Measurements from ENCODE around the gene TESK2.

TESK2 gene

DNA sequence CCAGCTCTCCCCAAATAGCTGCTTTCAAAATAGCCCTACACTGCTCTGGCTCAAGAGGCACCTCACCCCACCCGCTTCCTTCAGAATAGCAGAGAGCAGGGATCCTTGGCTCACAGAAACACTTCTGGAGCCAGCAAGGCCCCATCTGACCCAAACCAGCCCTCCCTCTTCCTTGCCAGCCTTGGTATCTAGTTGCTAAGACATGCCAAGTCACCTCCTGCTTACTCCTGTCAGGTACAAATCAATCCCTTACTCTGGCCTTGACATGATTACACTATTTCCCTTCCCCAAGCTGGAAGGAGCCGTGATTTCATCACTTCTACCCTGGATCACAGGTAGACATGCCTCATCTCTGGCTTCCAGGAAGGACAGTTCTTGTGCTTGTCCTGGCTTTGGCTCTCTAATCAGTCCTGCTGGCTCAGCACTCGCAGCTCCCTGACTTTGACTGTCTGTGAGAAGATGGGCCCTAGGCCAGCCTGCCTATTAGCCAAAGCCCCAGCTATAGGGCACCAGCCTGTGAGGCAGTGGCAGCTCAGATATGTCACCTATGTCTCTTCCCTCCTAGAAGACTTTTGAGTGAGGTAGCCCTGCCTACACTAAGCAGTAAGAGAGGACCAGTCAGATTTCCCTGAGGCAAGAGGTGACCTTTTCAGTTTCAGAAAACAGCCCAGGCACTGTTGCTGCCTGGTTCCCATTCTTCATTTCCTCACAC, 141.8 kb downstream of the TESK2 start:
- no peak overlapping the region for H3K4me3 ChIP-seq (ENCODE audit: low read length)
- TF ChIP-seq, protein P1, sequence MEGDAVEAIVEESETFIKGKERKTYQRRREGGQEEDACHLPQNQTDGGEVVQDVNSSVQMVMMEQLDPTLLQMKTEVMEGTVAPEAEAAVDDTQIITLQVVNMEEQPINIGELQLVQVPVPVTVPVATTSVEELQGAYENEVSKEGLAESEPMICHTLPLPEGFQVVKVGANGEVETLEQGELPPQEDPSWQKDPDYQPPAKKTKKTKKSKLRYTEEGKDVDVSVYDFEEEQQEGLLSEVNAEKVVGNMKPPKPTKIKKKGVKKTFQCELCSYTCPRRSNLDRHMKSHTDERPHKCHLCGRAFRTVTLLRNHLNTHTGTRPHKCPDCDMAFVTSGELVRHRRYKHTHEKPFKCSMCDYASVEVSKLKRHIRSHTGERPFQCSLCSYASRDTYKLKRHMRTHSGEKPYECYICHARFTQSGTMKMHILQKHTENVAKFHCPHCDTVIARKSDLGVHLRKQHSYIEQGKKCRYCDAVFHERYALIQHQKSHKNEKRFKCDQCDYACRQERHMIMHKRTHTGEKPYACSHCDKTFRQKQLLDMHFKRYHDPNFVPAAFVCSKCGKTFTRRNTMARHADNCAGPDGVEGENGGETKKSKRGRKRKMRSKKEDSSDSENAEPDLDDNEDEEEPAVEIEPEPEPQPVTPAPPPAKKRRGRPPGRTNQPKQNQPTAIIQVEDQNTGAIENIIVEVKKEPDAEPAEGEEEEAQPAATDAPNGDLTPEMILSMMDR (IDR thresholded peaks at IDR 0.05; ENCODE audit: insufficient read depth, low read depth, low read length, missing control alignments): no peak
- DNase-seq (ENCODE audit: low read depth): peak; percentile 86

DNA sequence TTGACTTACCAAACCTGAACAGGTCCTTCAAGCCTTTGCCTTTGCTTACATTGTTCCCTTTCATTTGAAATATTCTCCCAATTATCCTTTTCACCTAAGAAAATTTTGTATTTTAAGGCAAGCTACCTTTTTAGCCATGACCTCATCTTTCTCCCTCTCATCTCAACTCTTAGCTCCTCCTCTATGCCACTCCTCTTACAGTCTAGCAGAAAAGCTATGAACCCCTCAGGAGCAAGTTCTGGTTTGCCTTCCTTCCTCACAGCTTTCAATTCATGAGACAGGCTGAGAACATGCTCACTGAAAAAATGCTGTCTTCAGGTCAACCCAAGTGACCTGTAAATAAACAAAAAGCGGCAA, 142.4 kb downstream of the TESK2 start:
- no peak overlapping the region for H3K4me3 ChIP-seq (ENCODE audit: low read length)
- DNase-seq (ENCODE audit: low read depth): peak; percentile 57
- TF ChIP-seq, protein P1 (IDR thresholded peaks at IDR 0.05; ENCODE audit: insufficient read depth, low read depth, low read length, missing control alignments): no peak

DNA sequence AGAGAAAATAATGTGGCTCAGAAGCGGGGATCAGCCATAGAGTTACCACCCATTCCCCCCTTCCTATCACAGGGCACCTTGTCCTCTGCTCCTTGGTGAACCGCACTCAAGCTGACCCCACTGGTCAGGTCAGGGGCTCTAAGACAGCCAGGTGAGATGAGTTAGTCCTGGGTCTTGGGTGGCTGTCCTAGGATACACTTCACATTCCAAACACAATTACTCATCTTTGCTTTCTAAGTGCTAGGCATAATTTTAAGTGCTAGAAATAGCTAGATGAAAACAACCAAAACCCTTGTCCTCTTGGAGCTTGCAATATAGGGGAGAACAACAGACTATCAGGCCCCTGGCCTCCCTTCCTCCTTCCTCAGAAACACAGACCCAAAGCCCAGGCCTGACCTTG, 142.9 kb downstream of the TESK2 start:
- TF ChIP-seq, protein P1 (IDR thresholded peaks at IDR 0.05; ENCODE audit: insufficient read depth, low read depth, low read length, missing control alignments): no peak

DNA sequence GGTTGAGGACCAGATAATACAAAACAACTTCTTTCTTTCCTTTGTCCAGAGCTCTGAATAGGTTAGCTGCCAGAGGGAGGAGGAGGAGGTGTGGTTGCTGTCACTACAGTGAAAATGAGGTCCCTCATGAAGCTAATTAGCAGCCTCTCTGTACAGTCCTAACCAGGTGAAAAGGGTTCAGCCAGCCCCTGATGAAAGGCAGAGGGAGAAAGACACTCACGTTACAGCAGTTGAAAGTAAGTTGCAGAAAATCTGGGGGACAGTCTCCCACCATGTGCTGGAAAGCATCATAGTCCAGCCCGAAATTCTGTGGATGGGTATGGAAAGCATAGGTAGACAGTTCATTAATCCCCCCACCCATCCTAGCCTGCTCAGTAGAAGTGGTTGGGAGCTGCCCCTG, 144.5 kb downstream of the TESK2 start:
- no peak overlapping the region for H3K4me3 ChIP-seq (ENCODE audit: low read length)
- DNase-seq (ENCODE audit: low read depth): no peak
- TF ChIP-seq, protein P1 (IDR thresholded peaks at IDR 0.05; ENCODE audit: insufficient read depth, low read depth, low read length, missing control alignments): no peak

More for the DNA sequence above, 142.9 kb downstream of the TESK2 start:
- H3K4me3 ChIP-seq (ENCODE audit: low read length): no peak overlapping the region
- peak; percentile 51 for DNase-seq (ENCODE audit: low read depth)

DNA sequence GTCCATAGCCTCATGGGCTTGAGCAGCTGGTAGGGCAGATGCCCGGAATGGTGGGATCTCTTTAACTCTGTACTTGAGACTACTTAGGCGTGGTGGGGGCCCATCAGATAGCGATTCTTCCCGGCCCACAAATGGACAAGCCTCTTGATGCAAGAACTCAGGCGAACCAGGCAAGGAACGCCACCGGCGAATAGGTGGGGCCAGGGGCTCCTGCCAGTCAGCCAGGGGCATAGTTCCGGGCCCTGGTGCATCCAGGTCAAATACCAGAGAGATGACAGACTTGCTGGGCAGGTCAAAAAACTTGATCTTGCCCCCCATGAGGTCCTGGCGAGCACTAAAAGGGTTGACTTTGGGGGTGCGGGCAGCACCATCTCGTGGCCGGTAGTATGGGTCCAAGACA, 145.9 kb downstream of the TESK2 start:
- H3K4me3 ChIP-seq (ENCODE audit: low read length): no peak overlapping the region
- no peak for DNase-seq (ENCODE audit: low read depth)
- TF ChIP-seq, protein P1 (IDR thresholded peaks at IDR 0.05; ENCODE audit: insufficient read depth, low read depth, low read length, missing control alignments): no peak

DNA sequence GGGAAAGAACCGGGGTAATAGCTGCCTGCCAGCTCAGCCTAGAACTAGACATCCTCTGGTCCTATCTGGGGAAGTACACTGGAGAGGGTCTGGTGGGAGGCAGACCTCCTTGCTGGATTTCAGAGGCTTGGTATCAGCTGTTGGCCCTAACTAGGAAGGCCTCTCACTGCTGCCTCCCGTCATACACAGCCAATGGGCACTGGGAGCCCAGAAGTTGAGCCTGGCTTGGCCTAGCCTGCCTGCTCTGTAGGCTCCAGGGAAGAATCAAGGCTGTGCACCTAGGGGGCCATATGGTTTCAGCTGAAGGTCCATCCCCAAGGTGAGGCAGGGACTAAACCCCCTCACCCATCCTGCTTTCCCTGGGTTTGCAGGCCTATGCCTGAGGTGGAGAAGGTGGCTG, 146.5 kb downstream of the TESK2 start:
- TF ChIP-seq, protein P1 (IDR thresholded peaks at IDR 0.05; ENCODE audit: insufficient read depth, low read depth, low read length, missing control alignments): no peak
- no peak overlapping the region for H3K4me3 ChIP-seq (ENCODE audit: low read length)
- no peak for DNase-seq (ENCODE audit: low read depth)

All from epithelial cell of esophagus (primary cell).